ENCODE measurements around the gene BRD9. TPM values are rescaled to one million over a fixed set of nuclear protein-coding genes. Genes with fewer than 3 reads are reported as not detected.

Gene BRD9
- total and polyA plus RNA-seq, 2 of the 4 experiments (the other 2 are of a cell fraction), result 22.0 to 43.4 TPM

- no peaks in the 10 kb centered on the region for H3K79me1 ChIP-seq (ENCODE audit: low read depth in 1 of 2, low read length in 2 of 2)
- no peak overlapping the region for H2BK120ac ChIP-seq (ENCODE audit: low read depth, low read length)
- POLR2A ChIA-PET (ENCODE audit: unreplicated experiment), result no interaction called here
- H2AK9ac ChIP-seq (replicated peaks; ENCODE audit: low read depth, low read length, poor library complexity), result no peak overlapping the region
- CTCF ChIA-PET, result no interaction called here
- H2AFZ ChIP-seq (replicated peaks; ENCODE audit: low read length, poor library complexity), result no peak overlapping the region
- BruUV-seq (replicated peaks), result no TSS peak
- no peak overlapping the region for H3K4me3 ChIP-seq (ENCODE audit: insufficient read depth, low read depth, low read length)
- H2BK15ac ChIP-seq (ENCODE audit: low read depth, low read length), result no peak overlapping the region
- TF ChIP-seq RCOR1 (IDR thresholded peaks at IDR 0.05; ENCODE audit: insufficient replicate concordance, low read length) (no peak), CEBPB (IDR thresholded peaks at IDR 0.05; ENCODE audit: low read depth, low read length) (no peak), RFX5 (IDR thresholded peaks at IDR 0.05; ENCODE audit: low read depth, low read length) (no peak), POLR2A (IDR thresholded peaks at IDR 0.05; ENCODE audit: low read depth, low read length) (no peak), FOS (IDR thresholded peaks at IDR 0.05; ENCODE audit: low read depth, low read length) (no peak), SMC3 (IDR thresholded peaks at IDR 0.05; ENCODE audit: low read depth, low read length) (no peak), MAFK (IDR thresholded peaks at IDR 0.05; ENCODE audit: low read depth, low read length) (no peak), RAD21 (IDR thresholded peaks at IDR 0.05; ENCODE audit: low read length) (no peak), NFE2L2 (IDR thresholded peaks at IDR 0.05; ENCODE audit: low read depth, low read length) (no peak), USF2 (IDR thresholded peaks at IDR 0.05; ENCODE audit: low read depth, low read length) (no peak)
- peaks cover 2% of the 10 kb centered on the region; the same call in 1 of the 2 replicates for H3K9me1 ChIP-seq (ENCODE audit: insufficient read depth, low read length)
- peaks cover 5% of the 10 kb centered on the region; the same call in 1 of the 2 replicates for H3K27me3 ChIP-seq (ENCODE audit: control insufficient read depth, insufficient read depth, low read length)
- 61% methylated on average over 5 of the region's 19 CpGs; no CpG with 5 or more reads in 1 of the 2 experiments for WGBS, 2 experiments (ENCODE audit: extremely low coverage in 2 of 2, insufficient read length in 1 of 2)
- H3K9ac ChIP-seq (ENCODE audit: low read depth, low read length), result no peak overlapping the region
- H3K23ac ChIP-seq (ENCODE audit: low read depth, low read length), result no peak overlapping the region
- no peak overlapping the region for H4K91ac ChIP-seq (ENCODE audit: insufficient read depth, low read depth, low read length)
- H3K27ac ChIP-seq (ENCODE audit: insufficient read depth, low read length), result no peak overlapping the region
- H4K5ac ChIP-seq (ENCODE audit: low read depth, low read length), result no peak overlapping the region
- H2AK5ac ChIP-seq (ENCODE audit: low read depth, low read length), result no peak overlapping the region
- no peak overlapping the region for H3K4me2 ChIP-seq (ENCODE audit: low read depth, low read length)
- dilution Hi-C loops (cut with HindIII; ENCODE audit: low sequenced_read_pairs, unreplicated experiment), result no loop called here
- no peak overlapping the region for H3K4ac ChIP-seq (ENCODE audit: low read depth, low read length)
- in situ Hi-C loops (cut with MboI; ENCODE audit: low sequenced_read_pairs), result no loop called here
- no peak overlapping the region for H4K8ac ChIP-seq (ENCODE audit: low read depth in 2 of 2, low read length in 2 of 2)
- H3K56ac ChIP-seq (ENCODE audit: extremely low read depth, insufficient read depth, low read length), result no peak overlapping the region
- H3K18ac ChIP-seq (ENCODE audit: low read depth, low read length), result no peak overlapping the region
- no peaks in the 10 kb centered on the region for H3K9me3 ChIP-seq (ENCODE audit: control insufficient read depth, insufficient read depth, low read length)
- H3K4me1 ChIP-seq (ENCODE audit: control insufficient read depth, insufficient read depth, low read length), result no peaks in the 10 kb centered on the region
- H3K14ac ChIP-seq (replicated peaks; ENCODE audit: low read depth, low read length), result no peak overlapping the region
- H2BK20ac ChIP-seq (ENCODE audit: low read depth, low read length), result no peak overlapping the region
- H2BK5ac ChIP-seq (ENCODE audit: low read depth, low read length, poor library complexity, severe bottlenecking), result no peak overlapping the region
- peaks cover 3% of the 10 kb centered on the region for H4K20me1 ChIP-seq (ENCODE audit: insufficient read depth, low read length)
- intact Hi-C loops (cut with micrococcal nuclease), result no loop called here
- DNase-seq (no peak), ATAC-seq (ENCODE audit: low read depth) (no peak)
- no peaks in the 10 kb centered on the region for H3K36me3 ChIP-seq (ENCODE audit: control insufficient read depth, insufficient read depth, low read length)
These were observed 41.5 kb downstream of the BRD9 start for GRCh38 chr5:851076-851475.

All from IMR-90 (cell line).